K562 (cell line): ENCODE measurements around the gene OR51B2. TPM values are rescaled to one million over a fixed set of nuclear protein-coding genes. Genes with fewer than 3 reads are reported as not detected.

ENCODE experiments used
- ATAC-seq: fragments of 200-7000 bp; cut with Tn5 transposase; 3 replicates; pipeline ENCODE4 v1.9.1; 2020; ENCODE audit warnings: moderate library complexity
- BruUV-seq: library from RNA; stranded (reverse); fragments of 400-500 nt; replicated peaks from 2 replicates; lab custom pipeline; 2021; lab: Mats Ljungman, UMichigan
- CTCF ChIA-PET: fragments of 300-600 bp; formaldehyde crosslinking; extraction: SDS; loops from one replicate; lab custom pipeline; 2021; ENCODE audit warnings: low intra/inter-chr PET ratio; lab: Yijun Ruan, JAX
- POLR2A ChIA-PET: fragments of 300-600, 350-650 bp; sonication (Branson Sonifier 250); formaldehyde crosslinking; extraction: SDS; loops from one replicate; lab custom pipeline; 2021; ENCODE audit warnings: antibody characterized with exemption, inconsistent platforms; lab: Yijun Ruan, JAX
- DNase-seq, 4 experiments: peaks; one replicate each; pipeline versions ENCODE4 v3.0.0 to v3.0.0-alpha.2; 2011 to 2018; ENCODE audit warnings: low spot score in 3 of 4, mixed read lengths in 3 of 4; ENCODE audit errors: extremely low read depth in 1 of 4
- FAIRE-seq: peaks from 2 replicates; lab custom pipeline; 2011; peaks lifted over from hg19 to GRCh38; lab: Jason Lieb, UNC
- H2AFZ ChIP-seq: 2 replicates; pipeline ENCODE4 v1.6.0; 2011; ENCODE audit warnings: low read depth, low read length, control low read depth, inconsistent platforms
- H3K27ac ChIP-seq: fragments of 200-600 bp; 3 replicates; pipeline ENCODE4 v1.8.0; 2011; ENCODE audit warnings: low read depth, mild to moderate bottlenecking, control low read depth, inconsistent platforms, low read length, moderate library complexity, mixed read lengths; ENCODE audit errors: extremely low read depth
- H3K27me3 ChIP-seq, 2 experiments: fragments of 300-600 bp in 1 of 2; 2 replicates in 1 of 2; 3 replicates in 1 of 2; pipeline versions ENCODE4 v1.6.0 to v1.8.0; 2011; ENCODE audit warnings: inconsistent platforms in 2 of 2, low read length in 2 of 2, mild to moderate bottlenecking in 1 of 2, mixed read lengths in 1 of 2, moderate library complexity in 1 of 2; ENCODE audit not compliant: control insufficient read depth in 2 of 2, insufficient read depth in 2 of 2
- H3K36me3 ChIP-seq: fragments of 300-600 bp; 3 replicates; pipeline ENCODE4 v1.8.0; 2011; ENCODE audit warnings: mild to moderate bottlenecking, low read length, inconsistent platforms; ENCODE audit not compliant: control insufficient read depth, insufficient read depth
- H3K4me1 ChIP-seq, 2 experiments: fragments of 200-600 bp in 1 of 2; replicated peaks in 1 of 2; 2 replicates in 1 of 2; 3 replicates in 1 of 2; pipeline versions ENCODE4 v1.5.1 to v1.8.0; 2011; ENCODE audit warnings: inconsistent platforms in 2 of 2, low read length in 2 of 2, mild to moderate bottlenecking in 1 of 2, mixed read lengths in 1 of 2, moderate library complexity in 1 of 2; ENCODE audit not compliant: control insufficient read depth in 2 of 2, insufficient read depth in 2 of 2
- H3K4me2 ChIP-seq: 2 replicates; pipeline ENCODE4 v1.6.1; 2011; ENCODE audit warnings: low read length, control low read depth, inconsistent platforms, mixed read lengths; ENCODE audit not compliant: insufficient read depth
- H3K4me3 ChIP-seq: fragments of 200-600 bp; sonication (generic), shearing (Covaris generic); 2 replicates; pipeline ENCODE4 v1.5.1; 2016; ENCODE audit warnings: control low read depth, inconsistent platforms
- H3K79me2 ChIP-seq: fragments of 200-600 bp; 3 replicates; pipeline ENCODE4 v1.8.0; 2011; ENCODE audit warnings: low read length, inconsistent platforms; ENCODE audit not compliant: control insufficient read depth, insufficient read depth
- H3K9ac ChIP-seq, 2 experiments: 2 replicates each; pipeline versions ENCODE4 v1.6.0 to v1.6.1; 2011; ENCODE audit warnings: low read depth in 2 of 2, low read length in 2 of 2, control low read depth in 1 of 2, inconsistent platforms in 1 of 2, mild to moderate bottlenecking in 1 of 2, mixed read lengths in 1 of 2; ENCODE audit not compliant: insufficient read depth in 1 of 2
- H3K9me1 ChIP-seq: one replicate; pipeline ENCODE4 v1.6.0; 2011; ENCODE audit warnings: inconsistent platforms, mild to moderate bottlenecking, low read length, moderate library complexity; ENCODE audit not compliant: control insufficient read depth, insufficient read depth
- H3K9me3 ChIP-seq: replicated peaks from 2 replicates; pipeline ENCODE4 v1.5.1; 2011; ENCODE audit warnings: low read depth, low read length, inconsistent platforms; ENCODE audit not compliant: control insufficient read depth, insufficient read depth
- H4K20me1 ChIP-seq: replicated peaks from 2 replicates; pipeline ENCODE4 v1.6.1; 2011; ENCODE audit warnings: low read length, inconsistent platforms, mixed read lengths; ENCODE audit not compliant: control insufficient read depth, insufficient read depth
- ARNT ChIP-seq, 2 experiments: fragments of 450-650 bp; IDR thresholded peaks; 2 replicates each; pipeline ENCODE4 v1.6.1; 2016; ENCODE audit warnings: mild to moderate bottlenecking in 1 of 2
- CBX2 ChIP-seq: fragments of 200-600 bp; sonication (generic); IDR thresholded peaks from one replicate; pipeline ENCODE4 v1.6.1; 2012; ENCODE audit warnings: mild to moderate bottlenecking, low read length, inconsistent platforms; ENCODE audit not compliant: insufficient read depth, poor library complexity, severe bottlenecking
- ELF4 ChIP-seq: fragments of 450-650 bp; formaldehyde crosslinking; IDR thresholded peaks from 2 replicates; pipeline ENCODE4 v1.4.0; 2022; ENCODE audit warnings: missing genetic modification characterization
- ERF ChIP-seq: fragments of 450-650 bp; formaldehyde crosslinking; IDR thresholded peaks from 2 replicates; pipeline ENCODE4 v1.4.0; 2020; ENCODE audit warnings: mild to moderate bottlenecking, mixed read lengths
- GATAD2A ChIP-seq: fragments of 450-650 bp; IDR thresholded peaks from 2 replicates; pipeline ENCODE4 v1.6.1; 2017
- JUNB ChIP-seq: fragments of 450-650 bp; formaldehyde crosslinking; conservative IDR thresholded peaks from 2 replicates; pipeline ENCODE4 v1.4.0; 2020; ENCODE audit warnings: mild to moderate bottlenecking
- MAX ChIP-seq: sonication (generic); formaldehyde crosslinking; IDR thresholded peaks from 2 replicates; pipeline ENCODE4 v1.9.0; 2022; ENCODE audit warnings: mild to moderate bottlenecking, missing genetic modification reagents
- MEF2A ChIP-seq: IDR thresholded peaks from 2 replicates; pipeline ENCODE4 v1.6.1; 2011; ENCODE audit warnings: low read depth, mild to moderate bottlenecking, low read length, moderate library complexity; ENCODE audit not compliant: control insufficient read depth
- REST ChIP-seq, 2 experiments: fragments of 450-650 bp; formaldehyde crosslinking in 1 of 2; IDR thresholded peaks; 2 replicates each; pipeline versions ENCODE4 v1.4.0 to v1.6.1; 2014 to 2020; ENCODE audit warnings: mild to moderate bottlenecking in 2 of 2, borderline replicate concordance in 1 of 2, low read depth in 1 of 2
- RUNX1 ChIP-seq: sonication (generic); IDR thresholded peaks from 2 replicates; pipeline ENCODE4 v1.6.1; 2016; ENCODE audit warnings: antibody characterized with exemption, low read depth
- TBL1XR1 ChIP-seq, 2 experiments: IDR thresholded peaks; 2 replicates each; pipeline ENCODE4 v1.6.1; 2012; ENCODE audit warnings: improper control_type of control experiment in 2 of 2, low read length in 2 of 2, mild to moderate bottlenecking in 1 of 2
- ZBTB17 ChIP-seq: fragments of 450-650 bp; formaldehyde crosslinking; IDR thresholded peaks from 2 replicates; pipeline ENCODE4 v1.4.0; 2020; ENCODE audit warnings: mild to moderate bottlenecking
- ZNF174 ChIP-seq: fragments of 250-450 bp; sonication (Bioruptor Pico); IDR thresholded peaks from 2 replicates; pipeline ENCODE4 v1.4.0; 2020; ENCODE audit warnings: mild to moderate bottlenecking
- ZNF184 ChIP-seq: sonication (generic); formaldehyde crosslinking; IDR thresholded peaks from 2 replicates; pipeline ENCODE4 v1.5.0; 2020; ENCODE audit warnings: missing genetic modification reagents
- ZNF696 ChIP-seq: fragments of 250-450 bp; sonication (Bioruptor Pico); conservative IDR thresholded peaks from 2 replicates; pipeline ENCODE4 v1.4.0; 2020; ENCODE audit warnings: mild to moderate bottlenecking, moderate library complexity
- WGBS: fragments of 100-300 bp; shearing (Covaris generic); methylation state at CpG from one replicate; pipeline ENCODE4 v1.1.6; 2016; ENCODE audit warnings: low coverage, mixed read lengths; ENCODE audit not compliant: insufficient coverage; ENCODE audit errors: missing lambda C conversion rate; 5-methylcytosine and 5-hydroxymethylcytosine counted together
- in situ Hi-C: fragments of 300-500 bp; cut with MboI; formaldehyde crosslinking; loops from 4 replicates; pipeline ENCODE4 v1.15.0; 2018; ENCODE audit warnings: inconsistent platforms, mixed read lengths
- intact Hi-C: fragments of 100-400 bp; cut with micrococcal nuclease; formaldehyde crosslinking; loops from 2 replicates; pipeline ENCODE4 v1.14.2; 2022
- polyA plus RNA-seq, 8 experiments: library from polyadenylated mRNA; depleted of rRNA in 4 of 8; stranded (reverse) in 5 of 8; unstranded in 3 of 8; fragments of >200 nt; fragmentation: Nextera tagmentation in 2 of 8; fragmentation: Illumina TruSeq in 1 of 8; extraction: Ambion mirVana in 2 of 8; extraction: Trizol in 1 of 8; gene quantifications; 2 replicates each; pipeline versions ENCODE4 v1.2.1 to v1.2.3, GENCODE V29; 2011 to 2014; ENCODE audit warnings: inconsistent platforms in 1 of 8, missing spikeins in 1 of 8
- total RNA-seq, 7 experiments: library from RNA; depleted of rRNA in 6 of 7; stranded (reverse); fragments of >200 nt in 6 of 7; fragmentation: Illumina TruSeq in 2 of 7; extraction: Trizol in 2 of 7; gene quantifications; 2 replicates each; pipeline versions ENCODE4 v1.2.1 to v1.2.3, GENCODE V29; 2011 to 2021; ENCODE audit warnings: low replicate concordance in 1 of 7

The OR51B2 gene
- total and polyA plus RNA-seq, 9 of the 15 experiments (the other 6 are each of a cell fraction or from before 2014, with no cell fraction given), result 0.38 to 6.6 (median 4.0) TPM

DNA sequence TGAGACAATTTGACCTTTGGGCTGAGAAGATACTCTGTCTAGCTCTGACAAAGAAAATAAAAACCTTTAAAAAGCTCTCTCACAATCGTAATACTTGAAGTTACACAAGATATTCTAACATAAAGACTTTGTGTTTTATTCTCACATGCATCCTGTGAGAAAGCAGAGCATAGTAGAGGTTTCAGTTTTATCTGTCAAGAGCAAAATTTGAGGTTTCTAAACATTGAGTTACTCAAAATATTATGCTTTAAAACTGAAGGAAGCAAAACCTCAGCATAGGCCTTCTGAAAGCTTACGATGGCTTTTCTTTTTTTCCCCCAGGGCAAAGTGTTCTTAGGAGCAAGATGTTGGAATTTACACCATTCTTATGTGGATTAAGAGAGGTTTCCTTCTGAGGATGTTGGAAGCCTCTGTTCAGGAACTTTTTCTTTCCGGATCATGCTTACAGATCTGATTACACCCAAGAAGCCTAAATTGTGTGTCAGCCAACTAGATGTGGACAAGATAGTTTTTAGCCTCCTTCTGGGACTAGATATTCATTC is 44.5 kb upstream of the OR51B2 start:
- Histone ChIP-seq H3K4me2 (no peak overlapping the region), H3K9me3 (no peaks in the 10 kb centered on the region), H3K27me3 (no peaks in the 10 kb centered on the region), H3K36me3 (peaks cover 58% of the 10 kb centered on the region), H4K20me1 (no peaks in the 10 kb centered on the region), H3K4me3 (no peak overlapping the region), H3K9me1 (no peaks in the 10 kb centered on the region), H3K9ac (no peak overlapping the region), H2AFZ (no peak overlapping the region), H3K4me1 (peaks cover 0 to 26% of the 10 kb centered on the region in 2 experiments; a peak in 2 of 5 replicates), H3K27ac (no peak overlapping the region), H3K79me2 (peaks cover 92% of the 10 kb centered on the region)
- intact Hi-C loops (loop anchor here (5.0 kb wide), 1 partner anchor 246 kb away; no protein-coding TSS in a partner anchor), in situ Hi-C loops (no loop called here)
- DNase-seq, result no peak
- ChIA-PET CTCF (interaction anchor here (2.0 kb wide), 1 partner anchor 163 kb away, joined by 11 read pairs; no protein-coding TSS in a partner anchor), POLR2A (interaction anchor here (0.6 kb wide), 1 partner anchor 123 kb away, joined by 3 read pairs; no protein-coding TSS in a partner anchor)
- FAIRE-seq, result no peak
- 63% methylated on average over 3 of the region's 3 CpGs for WGBS
- no peak for TF ChIP-seq GATAD2A
- TF ChIP-seq ZBTB17 (CRISPR knock-in tag), result no peak
- TF ChIP-seq ARNT (IDR thresholded peaks at IDR 0.05), result no peak
- TF ChIP-seq TBL1XR1 (IDR thresholded peaks at IDR 0.05; ENCODE audit: low read length in 2 of 2), result no peak
- no peak for TF ChIP-seq CBX2
- no peak for TF ChIP-seq MEF2A
- no peak for TF ChIP-seq ZNF696 (CRISPR knock-in tag)
- no peak for TF ChIP-seq ZNF174 (CRISPR knock-in tag)
- no peak for TF ChIP-seq MAX (CRISPR knock-in tag)
- no peak for TF ChIP-seq RUNX1
- no peak for TF ChIP-seq ELF4 (CRISPR knock-in tag)
- no peak for TF ChIP-seq ERF (CRISPR knock-in tag)
- TF ChIP-seq REST (IDR thresholded peaks at IDR 0.05; ENCODE audit: borderline replicate concordance), result no peak
- TF ChIP-seq REST (CRISPR knock-in tag; IDR thresholded peaks at IDR 0.05; ENCODE audit: low read depth), result no peak
- TF ChIP-seq ZNF184 (CRISPR knock-in tag), result no peak
- TF ChIP-seq JUNB (CRISPR knock-in tag), result no peak
- no TSS peak for BruUV-seq
- ATAC-seq, result no peak
